ENCODE measurements around the gene ACO2.
"Not testable (repeated sequence)": the region's sequence is repeated elsewhere in the genome, so short reads cannot be mapped to it uniquely, and the experiment has no call there.

The ACO2 gene

GRCh38 chr22:41448189-41448808, 20.6 kb upstream of the ACO2 start:
- Histone ChIP-seq H3K9me3 (ENCODE audit: insufficient read depth, low read depth, low read length) (no peaks in the 10 kb centered on the region), H3K4me3 (ENCODE audit: low read length, poor library complexity, severe bottlenecking) (peak overlapping the region; percentile 95), H3K79me2 (ENCODE audit: insufficient read depth, low read length) (peaks cover 45% of the 10 kb centered on the region), H3K9me2 (replicated peaks; ENCODE audit: low read depth, low read length) (no peaks in the 10 kb centered on the region), H3K27me3 (ENCODE audit: insufficient read depth, low read length, poor library complexity, severe bottlenecking) (no peaks in the 10 kb centered on the region), H3K36me3 (ENCODE audit: insufficient read depth, low read length) (no peaks in the 10 kb centered on the region), H3K9ac (ENCODE audit: low read depth, low read length, poor library complexity, severe bottlenecking) (peak overlapping the region; percentile 97), H3F3A (ENCODE audit: low read depth) (no peaks in the 10 kb centered on the region), H3K4me1 (ENCODE audit: insufficient read depth, low read length, poor library complexity, severe bottlenecking) (peaks cover 15% of the 10 kb centered on the region), H2AFZ (ENCODE audit: low read length) (peak overlapping the region; percentile 86), H4K20me1 (ENCODE audit: insufficient read depth, low read length, poor library complexity, severe bottlenecking) (peaks cover 15% of the 10 kb centered on the region), H3K4me2 (ENCODE audit: low read depth, low read length, poor library complexity, severe bottlenecking) (peak overlapping the region; percentile 95)
- TF ChIP-seq CTCF (conservative IDR thresholded peaks at IDR 0.05; ENCODE audit: low read length) (no peak), EZH2phosphoT487 (IDR thresholded peaks at IDR 0.05; ENCODE audit: borderline replicate concordance) (no peak)

GRCh38 chr22:41458161-41458728, 10.7 kb upstream of the ACO2 start:
- no peaks in the 10 kb centered on the region for H3K4me1 ChIP-seq (ENCODE audit: insufficient read depth, low read length, poor library complexity, severe bottlenecking)
- H3K79me2 ChIP-seq (ENCODE audit: insufficient read depth, low read length), result 0 out of 2 replicates have a peak, but pooled peaks cover 5% of the 10 kb centered on the region
- H2AFZ ChIP-seq (ENCODE audit: low read length), result no peak overlapping the region
- no peaks in the 10 kb centered on the region for H3F3A ChIP-seq (ENCODE audit: low read depth)
- no peaks in the 10 kb centered on the region for H4K20me1 ChIP-seq (ENCODE audit: insufficient read depth, low read length, poor library complexity, severe bottlenecking)
- H3K9ac ChIP-seq (ENCODE audit: low read depth, low read length, poor library complexity, severe bottlenecking), result no peak overlapping the region
- no peaks in the 10 kb centered on the region for H3K27me3 ChIP-seq (ENCODE audit: insufficient read depth, low read length, poor library complexity, severe bottlenecking)
- no peaks in the 10 kb centered on the region for H3K9me3 ChIP-seq (ENCODE audit: insufficient read depth, low read depth, low read length)
- no peak overlapping the region for H3K4me3 ChIP-seq (ENCODE audit: low read length, poor library complexity, severe bottlenecking)
- H3K4me2 ChIP-seq (ENCODE audit: low read depth, low read length, poor library complexity, severe bottlenecking), result no peak overlapping the region
- no peaks in the 10 kb centered on the region for H3K9me2 ChIP-seq (replicated peaks; ENCODE audit: low read depth, low read length)
- H3K36me3 ChIP-seq (ENCODE audit: insufficient read depth, low read length), result peaks cover 44% of the 10 kb centered on the region; the same call in 1 of the 2 replicates
- no peak for TF ChIP-seq EZH2phosphoT487 (IDR thresholded peaks at IDR 0.05; ENCODE audit: borderline replicate concordance)

- Histone ChIP-seq H3K27me3 (ENCODE audit: insufficient read depth, low read length, poor library complexity, severe bottlenecking) (no peaks in the 10 kb centered on the region), H3K9ac (ENCODE audit: low read depth, low read length, poor library complexity, severe bottlenecking) (no peak overlapping the region), H3K4me1 (ENCODE audit: insufficient read depth, low read length, poor library complexity, severe bottlenecking) (no peaks in the 10 kb centered on the region), H3K79me2 (ENCODE audit: insufficient read depth, low read length) (peaks cover 13% of the 10 kb centered on the region; the same call in 1 of the 2 replicates), H3K9me2 (replicated peaks; ENCODE audit: low read depth, low read length) (no peaks in the 10 kb centered on the region), H3K9me3 (ENCODE audit: insufficient read depth, low read depth, low read length) (no peaks in the 10 kb centered on the region), H3K4me3 (ENCODE audit: low read length, poor library complexity, severe bottlenecking) (no peak overlapping the region), H4K20me1 (ENCODE audit: insufficient read depth, low read length, poor library complexity, severe bottlenecking) (no peaks in the 10 kb centered on the region), H3K4me2 (ENCODE audit: low read depth, low read length, poor library complexity, severe bottlenecking) (no peak overlapping the region), H3F3A (ENCODE audit: low read depth) (no peaks in the 10 kb centered on the region), H3K36me3 (ENCODE audit: insufficient read depth, low read length) (peaks cover 52% of the 10 kb centered on the region; the same call in 1 of the 2 replicates), H2AFZ (ENCODE audit: low read length) (no peak overlapping the region)
- TF ChIP-seq EZH2phosphoT487 (IDR thresholded peaks at IDR 0.05; ENCODE audit: borderline replicate concordance), result no peak
- no peak for TF ChIP-seq CTCF (conservative IDR thresholded peaks at IDR 0.05; ENCODE audit: low read length)
Measured at GRCh38 chr22:41459431-41459830, 9.5 kb upstream of the ACO2 start.

- Histone ChIP-seq H3K36me3 (ENCODE audit: insufficient read depth, low read length) (peaks cover 59% of the 10 kb centered on the region; the same call in 1 of the 2 replicates), H3K79me2 (ENCODE audit: insufficient read depth, low read length) (peaks cover 20% of the 10 kb centered on the region; the same call in 1 of the 2 replicates)
- not testable (repeated sequence) for H2AFZ ChIP-seq (ENCODE audit: low read length); H3F3A ChIP-seq (ENCODE audit: low read depth); H3K27me3 ChIP-seq (ENCODE audit: insufficient read depth, low read length, poor library complexity, severe bottlenecking); H3K9me2 ChIP-seq (replicated peaks; ENCODE audit: low read depth, low read length); H3K4me1 ChIP-seq (ENCODE audit: insufficient read depth, low read length, poor library complexity, severe bottlenecking); H3K9ac ChIP-seq (ENCODE audit: low read depth, low read length, poor library complexity, severe bottlenecking); H4K20me1 ChIP-seq (ENCODE audit: insufficient read depth, low read length, poor library complexity, severe bottlenecking); H3K4me2 ChIP-seq (ENCODE audit: low read depth, low read length, poor library complexity, severe bottlenecking); H3K4me3 ChIP-seq (ENCODE audit: low read length, poor library complexity, severe bottlenecking); H3K9me3 ChIP-seq (ENCODE audit: insufficient read depth, low read depth, low read length)
Measured at GRCh38 chr22:41460071-41460470, 8.8 kb upstream of the ACO2 start.
